ENCODE results near the gene KCND3.
A peak's percentile ranks its signal among the peaks of the same experiment; 100 is the strongest.

The KCND3 gene

DNA sequence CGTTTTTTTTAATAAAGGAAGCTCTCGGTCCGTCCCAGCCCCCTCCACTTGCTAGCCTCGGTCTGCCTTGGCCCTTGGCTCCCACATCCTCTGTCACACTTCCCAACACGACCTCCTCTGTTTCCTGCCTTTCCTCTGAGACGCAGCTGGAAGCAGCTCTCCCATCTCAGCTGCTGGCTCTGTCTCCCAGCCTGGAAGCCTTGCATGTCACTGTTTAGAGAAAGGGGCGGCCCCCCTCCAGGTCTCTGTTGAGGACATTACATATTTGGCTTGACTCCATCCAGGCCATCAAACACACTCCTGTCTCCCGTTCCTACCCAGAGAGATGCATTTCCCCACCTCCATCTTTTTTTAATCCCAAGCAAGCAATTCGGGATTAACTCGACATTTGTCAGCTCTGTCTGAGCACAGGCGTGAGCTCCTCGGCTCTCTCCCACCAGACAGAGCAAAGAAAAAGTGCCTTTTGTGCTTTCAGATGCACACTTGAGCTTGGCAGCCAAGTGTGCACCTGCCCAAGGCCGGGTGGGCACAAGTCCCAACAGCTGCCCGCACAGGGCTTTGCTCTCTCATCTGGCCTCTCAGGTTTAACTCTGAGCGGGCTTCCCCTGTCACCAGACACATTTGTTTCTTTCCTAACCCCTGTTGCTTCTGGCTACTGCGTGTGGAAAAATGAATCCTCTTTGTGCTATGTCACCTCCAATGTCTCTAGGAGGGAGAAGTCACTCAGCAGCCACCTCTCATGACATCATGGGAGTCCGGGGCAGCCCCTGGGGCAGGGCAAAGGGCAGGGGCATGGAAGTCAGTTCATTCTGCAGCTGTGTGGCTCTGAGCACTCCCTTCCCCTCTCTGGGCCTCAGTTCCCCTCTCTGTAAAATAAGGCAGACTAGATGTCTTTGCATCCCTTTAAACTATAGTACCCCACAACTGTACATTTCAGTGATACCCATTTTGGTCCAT lies 108.3 kb downstream of the KCND3 start:
- DNase-seq (ENCODE audit: low spot score) = no peak

GRCh38 chr1:111879081-111879480 lies 110.4 kb downstream of the KCND3 start:
- DNase-seq (ENCODE audit: low spot score) = no peak

DNA sequence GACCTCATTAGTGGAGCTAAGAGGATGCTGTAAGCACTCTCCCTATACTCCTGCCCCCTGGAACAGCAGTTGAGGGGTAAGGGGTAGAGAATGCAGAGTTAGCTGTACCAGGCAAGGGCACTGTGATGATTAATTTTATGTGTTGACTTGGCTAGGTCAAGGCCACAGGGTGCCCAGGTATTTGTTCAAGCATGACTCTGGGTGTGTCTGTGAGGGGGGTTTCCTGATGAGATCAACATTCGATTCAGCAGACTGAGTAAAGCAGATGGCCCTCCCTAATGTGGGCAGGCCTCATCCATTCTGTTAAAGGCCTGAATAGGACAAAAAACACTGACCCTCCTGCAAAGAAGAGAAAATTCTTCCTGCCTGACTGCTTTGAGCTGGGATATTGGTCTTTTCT lies 110.8 kb downstream of the KCND3 start:
- no peak for DNase-seq (ENCODE audit: low spot score)

DNA sequence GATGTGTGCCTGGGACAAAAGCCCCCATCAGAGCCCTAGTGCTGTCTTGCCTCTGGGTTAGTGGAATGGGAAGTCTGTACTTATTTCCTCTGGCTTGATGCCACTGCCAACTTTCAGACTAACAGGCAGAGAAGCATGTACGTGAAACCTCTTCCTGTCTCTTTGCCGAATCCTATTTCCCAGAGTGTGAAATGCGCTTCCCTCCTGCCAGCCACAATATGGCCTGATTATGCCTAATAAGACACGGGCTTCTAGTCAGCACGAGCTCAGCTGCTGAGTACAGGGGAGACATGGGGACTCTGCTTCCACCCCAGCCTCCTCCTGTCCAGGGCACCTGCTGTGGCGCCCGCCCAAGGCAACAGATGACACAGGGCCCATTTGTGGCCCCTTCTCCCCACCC lies 111.4 kb downstream of the KCND3 start:
- DNase-seq (ENCODE audit: low spot score) = no peak

GRCh38 chr1:111876631-111877030 lies 112.8 kb downstream of the KCND3 start:
- DNase-seq (ENCODE audit: low spot score) = no peak

DNA sequence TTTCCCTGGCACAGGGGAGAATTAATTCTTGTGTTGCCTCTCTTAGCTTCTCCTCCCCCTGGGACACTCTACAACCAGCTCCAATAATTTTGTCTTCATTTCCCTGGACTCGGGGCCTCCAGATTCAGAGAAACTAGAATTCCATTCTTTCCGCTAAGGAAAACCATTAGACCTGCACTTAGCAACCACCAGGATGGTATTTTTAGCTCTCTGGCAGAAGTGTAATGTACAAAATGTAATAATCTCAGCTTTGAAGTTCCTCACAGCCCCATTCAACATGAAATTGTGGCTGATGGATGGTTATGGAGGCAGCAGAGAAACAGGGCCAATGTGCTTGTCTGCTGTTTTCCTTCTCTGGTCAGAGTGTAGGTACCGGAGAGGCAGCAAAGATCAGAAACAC lies 113.8 kb downstream of the KCND3 start:
- no peak for DNase-seq (ENCODE audit: low spot score)

GRCh38 chr1:111873460-111874030 lies 115.9 kb downstream of the KCND3 start:
- no peak for DNase-seq (ENCODE audit: low spot score)

- DNase-seq (ENCODE audit: low spot score) = no peak
These were observed 119.3 kb downstream of the KCND3 start for GRCh38 chr1:111870181-111870580.

DNA sequence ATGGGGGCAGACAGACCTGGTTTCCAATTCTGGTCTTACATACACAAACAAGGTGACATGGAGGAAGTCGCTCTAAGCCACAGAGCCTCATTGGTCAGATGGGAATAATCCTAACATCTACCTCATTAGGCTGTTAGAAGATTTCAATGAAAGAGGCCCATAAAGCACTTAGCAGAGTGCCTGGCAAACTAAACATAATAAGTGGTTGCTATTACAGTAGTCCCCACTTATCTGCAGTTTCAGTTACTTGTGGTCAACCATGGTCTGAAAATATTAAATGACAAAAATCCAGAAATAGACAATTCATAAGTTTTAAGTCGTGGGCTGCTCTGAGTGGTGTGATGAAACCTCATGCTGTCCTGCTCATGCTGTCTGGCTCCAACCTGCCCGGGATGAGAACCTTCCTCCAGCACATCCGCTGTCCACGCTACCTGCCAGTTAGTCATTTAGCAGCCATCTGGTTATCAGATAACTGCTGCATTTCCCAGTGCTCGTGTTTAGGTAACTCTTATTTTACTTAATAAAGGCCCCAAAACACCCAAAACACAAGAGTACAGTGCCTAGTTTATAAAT lies 121.5 kb downstream of the KCND3 start:
- DNase-seq (ENCODE audit: low spot score) = no peak

- peak; percentile 39 for DNase-seq (ENCODE audit: low spot score)
These were observed 124.6 kb downstream of the KCND3 start for GRCh38 chr1:111864862-111865261.

GRCh38 chr1:111863401-111863800 lies 126.1 kb downstream of the KCND3 start:
- DNase-seq (ENCODE audit: low spot score) = no peak

DNA sequence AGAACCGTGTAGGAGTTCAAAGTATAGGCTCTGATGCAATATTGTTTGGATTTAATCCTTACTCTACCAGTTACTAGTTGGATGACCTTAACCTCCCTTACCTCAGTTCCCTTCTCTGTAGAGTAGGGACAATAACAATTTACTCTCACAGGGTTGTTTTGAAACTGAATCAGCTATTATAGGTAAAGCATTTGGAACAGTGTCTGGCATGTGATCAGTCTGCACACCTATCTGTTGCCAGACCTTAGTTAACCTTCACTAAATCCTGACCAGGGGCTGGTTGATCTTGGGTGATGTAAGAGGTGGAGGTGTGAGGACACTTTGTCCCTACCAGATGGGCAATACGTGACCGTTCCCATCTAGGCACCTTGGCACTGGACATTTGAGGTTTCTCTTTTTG lies 126.9 kb downstream of the KCND3 start:
- no peak for DNase-seq (ENCODE audit: low spot score)

- no peak for DNase-seq (ENCODE audit: low spot score)
These were observed 127.9 kb downstream of the KCND3 start for GRCh38 chr1:111861523-111861922.

- DNase-seq (ENCODE audit: low spot score) = no peak
These were observed 132.2 kb downstream of the KCND3 start for GRCh38 chr1:111857194-111857651.

DNA sequence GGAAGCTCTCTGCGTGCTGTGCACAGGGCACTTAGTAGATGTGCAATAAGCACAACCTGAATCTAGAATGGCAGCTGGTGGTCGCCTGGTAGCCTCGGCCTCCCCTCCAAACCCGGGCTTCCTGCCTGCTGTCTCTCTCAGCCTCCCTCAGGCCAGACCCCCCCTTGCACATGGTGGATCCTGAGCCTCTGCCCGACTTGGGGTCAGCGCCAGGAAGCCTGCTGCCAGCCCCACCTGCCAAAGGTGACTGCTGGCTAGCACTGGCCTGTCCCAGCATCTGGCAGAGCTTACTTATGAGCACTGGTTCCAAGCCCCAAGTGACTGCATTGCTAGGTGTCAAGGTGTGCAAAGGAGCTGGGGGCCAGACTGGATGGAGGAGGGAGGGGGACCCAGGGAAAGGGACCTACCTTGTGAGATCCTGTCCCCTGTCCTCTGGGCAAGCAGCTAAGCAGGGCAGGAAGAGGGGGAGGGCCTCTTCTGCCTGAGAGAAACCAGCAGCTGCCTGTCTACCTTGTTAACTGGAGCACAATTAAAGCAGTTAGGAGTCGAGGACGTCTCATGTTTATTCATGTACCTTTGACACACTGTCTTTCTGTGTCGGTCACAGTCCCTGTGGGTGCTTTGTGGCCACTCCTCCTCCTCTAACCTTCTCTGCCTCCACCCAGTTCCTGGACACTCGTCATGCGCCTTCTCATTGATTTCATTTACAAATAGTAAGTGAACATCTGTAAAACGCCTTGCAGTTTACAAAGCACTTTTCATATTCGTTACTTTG lies 132.9 kb downstream of the KCND3 start:
- no peak for DNase-seq (ENCODE audit: low spot score)

- no peak for DNase-seq (ENCODE audit: low spot score)
These were observed 134.2 kb downstream of the KCND3 start for GRCh38 chr1:111855260-111855659.

DNA sequence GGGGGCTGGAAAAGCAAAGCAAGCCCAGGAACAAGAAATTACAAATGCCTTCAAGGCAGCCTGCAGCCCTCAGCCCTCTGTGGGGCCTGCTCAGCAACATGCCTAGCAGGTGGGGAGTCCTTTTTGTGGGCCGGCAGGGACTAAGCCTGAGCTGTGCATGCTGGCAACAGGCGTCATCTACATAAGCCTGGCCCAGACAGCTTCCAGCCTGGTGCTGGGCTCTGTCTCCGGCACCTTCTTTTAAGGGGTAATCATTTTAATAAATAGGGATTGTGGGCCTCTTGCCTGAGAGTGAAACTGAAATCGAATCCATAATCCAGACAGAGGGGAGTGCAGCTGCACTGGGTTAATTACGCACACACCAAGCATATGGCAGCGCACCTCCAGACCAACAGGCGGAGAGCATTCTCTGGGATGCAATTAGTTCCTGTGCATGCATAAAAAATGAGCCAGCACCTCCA lies 137.2 kb downstream of the KCND3 start:
- no peak for DNase-seq (ENCODE audit: low spot score)

GRCh38 chr1:111851552-111851951 lies 137.9 kb downstream of the KCND3 start:
- no peak for DNase-seq (ENCODE audit: low spot score)

DNA sequence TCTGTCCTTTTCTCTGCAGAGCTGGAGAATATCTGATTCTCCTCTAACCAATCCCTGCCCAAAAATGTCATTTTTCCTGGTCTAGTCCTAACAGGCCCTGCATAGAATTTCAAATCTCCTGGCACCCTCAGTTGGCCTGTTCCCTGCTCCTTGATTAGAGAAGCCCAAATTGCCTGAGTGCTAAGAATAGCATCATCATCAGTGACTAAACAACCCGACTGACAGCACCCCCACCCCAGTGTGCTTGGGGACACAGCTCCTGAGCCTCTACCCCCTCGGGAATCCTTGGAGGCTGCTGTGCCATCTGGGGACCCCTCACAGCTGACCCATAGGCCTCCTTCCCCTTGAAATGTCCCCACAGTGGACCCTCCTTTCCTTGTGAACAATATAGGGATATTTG lies 139.4 kb downstream of the KCND3 start:
- no peak for DNase-seq (ENCODE audit: low spot score)

- DNase-seq (ENCODE audit: low spot score) = no peak
These were observed 140.5 kb downstream of the KCND3 start for GRCh38 chr1:111848852-111849545.

DNA sequence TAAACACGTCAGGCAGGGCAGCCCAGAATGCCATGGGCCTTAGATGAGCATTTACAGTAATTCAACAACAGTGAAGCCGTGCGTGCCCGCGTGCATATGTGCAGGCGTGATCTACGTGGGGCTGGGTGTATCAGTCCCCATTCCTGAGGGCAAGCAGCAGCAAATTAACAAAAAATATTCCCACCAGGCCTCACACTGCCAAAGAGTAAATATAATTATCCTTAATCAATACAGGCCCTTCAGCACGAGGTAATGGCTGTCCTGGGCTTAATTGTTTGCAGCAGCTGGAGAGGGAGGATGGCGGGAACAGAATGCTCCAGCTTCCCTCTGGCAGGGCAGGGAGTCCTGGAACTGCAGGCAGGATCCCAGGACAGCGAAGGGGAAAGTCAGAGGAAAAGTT lies 142.0 kb downstream of the KCND3 start:
- no peak for DNase-seq (ENCODE audit: low spot score)

- DNase-seq (ENCODE audit: low spot score) = no peak
These were observed 142.6 kb downstream of the KCND3 start for GRCh38 chr1:111846842-111847241.
